Measurements from ENCODE around the gene PHF23. TPM values are rescaled to one million over a fixed set of nuclear protein-coding genes. Genes with fewer than 3 reads are reported as not detected.

PHF23 gene
- total RNA-seq, 1 experiment from 2014 or later, result 110 TPM

DNA sequence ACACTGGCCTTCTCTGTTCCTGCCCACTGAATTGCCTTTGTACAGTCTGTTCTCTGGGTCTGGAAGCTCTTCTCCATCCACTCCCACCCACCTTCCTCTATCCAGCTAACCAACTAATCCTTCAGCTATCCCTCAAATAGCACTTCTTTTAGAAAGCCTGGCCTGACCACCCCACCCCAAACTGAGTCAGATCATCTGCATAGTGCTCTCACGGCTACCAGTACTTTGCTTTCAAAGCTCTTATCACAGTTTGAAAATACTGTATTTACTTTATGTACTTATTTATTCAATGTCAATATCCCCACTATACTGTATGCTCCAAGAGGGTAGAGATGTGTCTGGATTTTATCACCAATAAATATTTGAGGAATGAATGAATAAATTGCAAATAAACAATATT is 27.5 kb upstream of the PHF23 start:
- H3K27ac Mint-ChIP-seq, result peak overlapping the region in 1 of 3 experiments; percentile 73; a peak in 2 of 7 replicates
- Histone ChIP-seq H2BK15ac (ENCODE audit: low read depth, low read length) (no peak overlapping the region), H4K91ac (ENCODE audit: insufficient read length, low read depth, low read length) (no peak overlapping the region), H2AK5ac (ENCODE audit: insufficient read length, low read length) (no peak overlapping the region), H3K18ac (ENCODE audit: insufficient read length, low read depth, low read length) (no peak overlapping the region), H2BK20ac (ENCODE audit: low read depth, low read length, poor library complexity, severe bottlenecking) (no peak overlapping the region), H3K27ac (ENCODE audit: insufficient read length, low read depth, low read length) (no peak overlapping the region), H3K9ac (ENCODE audit: extremely low read depth, insufficient read length, low read length) (no peak overlapping the region), H3T11ph (ENCODE audit: low read length) (no peak overlapping the region), H2AFZ (ENCODE audit: low read length) (no peak overlapping the region), H3K27me3 (ENCODE audit: insufficient read depth, low read length) (no peaks in the 10 kb centered on the region), H3K14ac (ENCODE audit: insufficient read depth, low read length) (no peak overlapping the region), H2BK120ac (ENCODE audit: low read depth, low read length, poor library complexity, severe bottlenecking) (no peak overlapping the region), H4K5ac (ENCODE audit: insufficient read length, low read depth, low read length) (no peak overlapping the region), H2BK5ac (ENCODE audit: insufficient read length, low read length) (no peak overlapping the region), H3K23me2 (ENCODE audit: insufficient read length, low read depth, low read length, poor library complexity, severe bottlenecking) (peaks cover 14% of the 10 kb centered on the region), H3K79me1 (ENCODE audit: insufficient read depth, low read depth, low read length, poor library complexity, severe bottlenecking) (no peaks in the 10 kb centered on the region), H3K9me3 (ENCODE audit: control insufficient read depth, low read depth, low read length) (no peaks in the 10 kb centered on the region), H3K4me2 (ENCODE audit: insufficient read depth, insufficient read length, low read length) (no peak overlapping the region), H3K56ac (ENCODE audit: insufficient read length, low read depth, low read length) (no peak overlapping the region), H4K8ac (replicated peaks; ENCODE audit: insufficient read length, low read depth, low read length) (no peak overlapping the region), H4K20me1 (ENCODE audit: control insufficient read depth, insufficient read depth, insufficient read length) (no peaks in the 10 kb centered on the region), H3K4me1 (ENCODE audit: insufficient read depth, low read length) (no peaks in the 10 kb centered on the region; the same call in 1 of the 2 replicates), H3K79me2 (ENCODE audit: insufficient read depth, low read length) (peaks cover under 1% of the 10 kb centered on the region; the same call in 1 of the 2 replicates), H3K23ac (ENCODE audit: insufficient read length, low read depth, low read length) (no peak overlapping the region), H2BK12ac (ENCODE audit: insufficient read length, low read depth, low read length) (peak overlapping the region; percentile 55), H3K4ac (ENCODE audit: low read depth, low read length) (no peak overlapping the region)
- H3K9me3 Mint-ChIP-seq, result peaks cover 0 to 4% of the 10 kb centered on the region in 2 experiments; a peak in 1 of 5 replicates
- H3K4me3 Mint-ChIP-seq, result peak overlapping the region in 1 of 2 experiments; percentile 5; a peak in 1 of 5 replicates
- no peak for DNase-seq
- peaks cover 0 to 4% (median 0%) of the 10 kb centered on the region in 3 experiments; a peak in 3 of 7 replicates for H3K36me3 Mint-ChIP-seq (ENCODE audit: insufficient read depth in 1 of 3, low read depth in 3 of 3)
- WGBS (ENCODE audit: extremely low coverage, insufficient read length, low lambda C conversion rate), result no CpG with 5 or more reads among the region's 1 CpG
- H3K27me3 Mint-ChIP-seq (ENCODE audit: low read depth), result peaks cover under 1% of the 10 kb centered on the region; the same call in 1 of the 2 replicates
- peaks cover 27 to 31% of the 10 kb centered on the region in 2 experiments for H3K4me1 Mint-ChIP-seq
- TF ChIP-seq, protein P1, sequence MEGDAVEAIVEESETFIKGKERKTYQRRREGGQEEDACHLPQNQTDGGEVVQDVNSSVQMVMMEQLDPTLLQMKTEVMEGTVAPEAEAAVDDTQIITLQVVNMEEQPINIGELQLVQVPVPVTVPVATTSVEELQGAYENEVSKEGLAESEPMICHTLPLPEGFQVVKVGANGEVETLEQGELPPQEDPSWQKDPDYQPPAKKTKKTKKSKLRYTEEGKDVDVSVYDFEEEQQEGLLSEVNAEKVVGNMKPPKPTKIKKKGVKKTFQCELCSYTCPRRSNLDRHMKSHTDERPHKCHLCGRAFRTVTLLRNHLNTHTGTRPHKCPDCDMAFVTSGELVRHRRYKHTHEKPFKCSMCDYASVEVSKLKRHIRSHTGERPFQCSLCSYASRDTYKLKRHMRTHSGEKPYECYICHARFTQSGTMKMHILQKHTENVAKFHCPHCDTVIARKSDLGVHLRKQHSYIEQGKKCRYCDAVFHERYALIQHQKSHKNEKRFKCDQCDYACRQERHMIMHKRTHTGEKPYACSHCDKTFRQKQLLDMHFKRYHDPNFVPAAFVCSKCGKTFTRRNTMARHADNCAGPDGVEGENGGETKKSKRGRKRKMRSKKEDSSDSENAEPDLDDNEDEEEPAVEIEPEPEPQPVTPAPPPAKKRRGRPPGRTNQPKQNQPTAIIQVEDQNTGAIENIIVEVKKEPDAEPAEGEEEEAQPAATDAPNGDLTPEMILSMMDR (conservative IDR thresholded peaks at IDR 0.05), result no peak
